Upper lobe of left lung (tissue), 4 donors: ENCODE measurements around the gene ERP29.

Experiments used
- CTCF ChIP-seq, 6 experiments: fragments of 450-650 bp in 4 of 6; fragments of 200-600 bp in 2 of 6; sonication (generic) in 2 of 6; IDR thresholded peaks; one replicate each; pipeline ENCODE4 v1.5.1; 2016 to 2019; ENCODE audit warnings: antibody characterized with exemption in 6 of 6
- EP300 ChIP-seq, 4 donors: sonication (generic); formaldehyde crosslinking; IDR thresholded peaks; one replicate each; pipeline ENCODE4 v1.5.1; 2017; ENCODE audit warnings: antibody characterized with exemption in 4 of 4, control low read depth in 2 of 4
- POLR2A ChIP-seq, 4 donors: fragments of 450-650 bp; IDR thresholded peaks; one replicate each; pipeline ENCODE4 v1.5.1; 2016 to 2017; ENCODE audit warnings: antibody characterized with exemption in 4 of 4, mild to moderate bottlenecking in 2 of 4
- POLR2AphosphoS5 ChIP-seq, 2 donors: sonication (generic); formaldehyde crosslinking; IDR thresholded peaks; one replicate each; pipeline ENCODE4 v1.5.1; 2017; ENCODE audit warnings: antibody characterized with exemption in 2 of 2

GRCh38 chr12:112020947-112021457, 7.8 kb downstream of the ERP29 start:
- TF ChIP-seq CTCF (IDR thresholded peaks at IDR 0.05) (no peak), POLR2A (IDR thresholded peaks at IDR 0.05) (no peak), EP300 (IDR thresholded peaks at IDR 0.05) (no peak), POLR2AphosphoS5 (IDR thresholded peaks at IDR 0.05) (no peak)
